ENCODE results near the gene ACRBP.

DNA sequence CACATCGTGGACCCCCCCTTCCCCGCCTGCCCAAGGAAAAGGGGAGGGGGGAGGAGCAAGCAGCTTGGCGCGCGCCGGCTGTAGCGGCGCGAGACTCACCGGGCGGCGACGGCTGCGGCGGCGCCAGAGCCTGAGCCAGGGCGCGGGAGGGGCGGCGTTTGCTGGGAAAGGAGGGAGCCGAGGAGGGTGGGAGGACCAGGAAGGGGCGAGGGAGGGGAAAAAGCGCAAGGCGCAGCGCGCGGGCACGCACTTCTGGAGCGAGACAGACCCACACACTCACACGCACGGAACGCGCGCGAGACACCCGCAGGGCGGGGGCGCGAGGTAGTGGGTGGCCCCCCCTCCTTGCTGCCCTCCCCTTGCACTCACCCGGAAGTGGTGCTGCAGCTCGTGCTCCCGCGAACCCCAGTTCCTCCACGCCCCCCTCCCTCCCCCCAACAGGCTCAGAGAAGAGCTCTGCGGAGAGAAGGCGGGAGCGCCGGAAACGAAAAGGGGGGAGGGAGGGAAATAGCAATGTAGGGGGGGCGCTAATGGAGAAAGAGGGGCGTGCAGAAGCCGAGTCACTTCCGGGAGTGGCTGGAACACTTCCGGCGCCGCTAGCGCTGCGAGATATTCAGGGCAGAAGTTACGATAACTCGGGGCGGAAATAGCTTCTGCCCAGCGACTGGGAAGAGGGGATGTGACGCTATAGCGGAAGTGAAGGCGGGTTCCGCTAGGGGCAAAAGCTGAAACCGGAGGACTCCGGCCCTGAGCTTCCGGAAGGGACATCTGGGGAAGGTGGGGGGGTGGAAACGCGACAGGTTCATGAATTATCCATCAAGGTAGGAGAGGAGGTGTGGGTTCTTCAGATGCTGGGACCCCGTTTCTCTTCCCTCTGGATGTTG, 42.0 kb upstream of the ACRBP start, which contains the start of gene ZNF384:
- TF ChIP-seq POLR2A (IDR thresholded peaks at IDR 0.05), result peak in 1 of 2 donors; percentile 58
- TF ChIP-seq, protein P1, sequence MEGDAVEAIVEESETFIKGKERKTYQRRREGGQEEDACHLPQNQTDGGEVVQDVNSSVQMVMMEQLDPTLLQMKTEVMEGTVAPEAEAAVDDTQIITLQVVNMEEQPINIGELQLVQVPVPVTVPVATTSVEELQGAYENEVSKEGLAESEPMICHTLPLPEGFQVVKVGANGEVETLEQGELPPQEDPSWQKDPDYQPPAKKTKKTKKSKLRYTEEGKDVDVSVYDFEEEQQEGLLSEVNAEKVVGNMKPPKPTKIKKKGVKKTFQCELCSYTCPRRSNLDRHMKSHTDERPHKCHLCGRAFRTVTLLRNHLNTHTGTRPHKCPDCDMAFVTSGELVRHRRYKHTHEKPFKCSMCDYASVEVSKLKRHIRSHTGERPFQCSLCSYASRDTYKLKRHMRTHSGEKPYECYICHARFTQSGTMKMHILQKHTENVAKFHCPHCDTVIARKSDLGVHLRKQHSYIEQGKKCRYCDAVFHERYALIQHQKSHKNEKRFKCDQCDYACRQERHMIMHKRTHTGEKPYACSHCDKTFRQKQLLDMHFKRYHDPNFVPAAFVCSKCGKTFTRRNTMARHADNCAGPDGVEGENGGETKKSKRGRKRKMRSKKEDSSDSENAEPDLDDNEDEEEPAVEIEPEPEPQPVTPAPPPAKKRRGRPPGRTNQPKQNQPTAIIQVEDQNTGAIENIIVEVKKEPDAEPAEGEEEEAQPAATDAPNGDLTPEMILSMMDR (IDR thresholded peaks at IDR 0.05), result peak in 5 of 12 donors; percentile 8 to 37 (median 21)
